Epithelial cell of esophagus (primary cell): ENCODE results near the gene CCDC60.
A peak's percentile ranks its signal among the peaks of the same experiment; 100 is the strongest.

Experiments used
- DNase-seq: peaks from one replicate; pipeline ENCODE4 v3.0.0; 2010; ENCODE audit warnings: low read depth
- H3K4me3 ChIP-seq: 2 replicates; pipeline ENCODE4 v1.5.1; 2011; ENCODE audit warnings: mild to moderate bottlenecking, low read length, control low read depth
- CTCF ChIP-seq: IDR thresholded peaks from 2 replicates; pipeline ENCODE4 v1.5.1; 2011; ENCODE audit warnings: low read depth, mild to moderate bottlenecking, low read length, control low read depth, inconsistent platforms; ENCODE audit not compliant: insufficient read depth; ENCODE audit errors: missing control alignments

Gene CCDC60

DNA sequence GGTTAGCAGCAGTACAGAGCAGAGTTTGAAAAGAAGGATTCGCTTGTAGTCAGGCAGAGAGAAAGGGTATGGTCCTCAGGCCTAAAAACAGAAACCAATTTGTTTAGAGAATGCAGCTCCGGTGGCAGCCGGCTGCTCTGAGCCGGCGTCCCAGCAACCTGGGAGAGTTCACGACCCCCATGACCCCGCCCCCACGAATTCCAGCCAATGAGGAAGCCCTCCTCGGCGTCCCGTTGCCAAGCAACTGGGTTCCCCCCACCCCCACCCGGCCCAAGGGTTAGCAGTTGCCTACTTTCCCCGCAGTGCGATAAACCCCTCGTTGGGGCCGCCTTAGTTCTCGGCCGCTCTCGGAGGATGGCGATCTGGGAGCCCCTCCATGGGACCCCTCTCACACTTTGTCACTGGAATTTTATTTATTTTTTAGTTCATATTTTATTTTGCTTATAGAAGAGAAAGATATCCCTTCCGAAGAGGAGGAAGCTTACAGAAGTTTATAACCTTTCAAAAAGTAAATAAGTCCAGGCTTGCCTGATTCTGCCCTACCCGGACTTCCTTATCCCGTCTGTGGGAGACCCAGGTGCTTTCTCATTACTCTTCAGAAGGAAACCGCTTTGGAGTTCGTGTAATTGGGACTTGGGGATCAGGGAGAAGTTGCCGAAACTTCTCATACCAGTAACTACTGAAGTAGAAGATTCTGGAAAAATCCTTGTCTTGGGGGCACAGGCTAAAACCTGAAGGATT is at the start of gene CCDC60:
CCDC60 (plus strand) TSS at position 300 of the 741 bp plus-strand sequence. CDS start 448 bp downstream, outside the sequence.
- H3K4me3 ChIP-seq: no peak within 1 kb of the TSS
- DNase-seq: peak; percentile 5
- no peak for TF ChIP-seq CTCF

DNA sequence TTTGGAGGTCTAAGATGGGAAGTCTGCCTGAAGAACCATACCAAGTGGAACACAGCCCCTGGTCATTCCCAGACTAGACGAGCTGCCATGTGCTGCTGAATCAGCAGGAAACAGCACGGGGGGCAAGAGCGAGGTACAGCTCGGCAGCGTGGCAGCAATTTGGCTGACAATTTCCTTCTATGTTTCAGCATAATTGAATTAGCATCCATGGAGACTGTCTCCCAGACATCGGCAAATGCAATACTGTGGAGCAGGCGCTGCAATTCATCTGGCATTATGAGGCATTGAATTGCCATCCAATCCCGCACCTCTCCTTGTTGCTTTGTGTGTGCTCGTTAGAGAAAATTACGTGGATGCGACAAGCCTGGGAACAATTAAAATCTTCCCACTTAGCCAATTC is 46.0 kb upstream of the CCDC60 start:
- TF ChIP-seq CTCF: no peak
- DNase-seq: no peak
- no peak overlapping the region for H3K4me3 ChIP-seq

DNA sequence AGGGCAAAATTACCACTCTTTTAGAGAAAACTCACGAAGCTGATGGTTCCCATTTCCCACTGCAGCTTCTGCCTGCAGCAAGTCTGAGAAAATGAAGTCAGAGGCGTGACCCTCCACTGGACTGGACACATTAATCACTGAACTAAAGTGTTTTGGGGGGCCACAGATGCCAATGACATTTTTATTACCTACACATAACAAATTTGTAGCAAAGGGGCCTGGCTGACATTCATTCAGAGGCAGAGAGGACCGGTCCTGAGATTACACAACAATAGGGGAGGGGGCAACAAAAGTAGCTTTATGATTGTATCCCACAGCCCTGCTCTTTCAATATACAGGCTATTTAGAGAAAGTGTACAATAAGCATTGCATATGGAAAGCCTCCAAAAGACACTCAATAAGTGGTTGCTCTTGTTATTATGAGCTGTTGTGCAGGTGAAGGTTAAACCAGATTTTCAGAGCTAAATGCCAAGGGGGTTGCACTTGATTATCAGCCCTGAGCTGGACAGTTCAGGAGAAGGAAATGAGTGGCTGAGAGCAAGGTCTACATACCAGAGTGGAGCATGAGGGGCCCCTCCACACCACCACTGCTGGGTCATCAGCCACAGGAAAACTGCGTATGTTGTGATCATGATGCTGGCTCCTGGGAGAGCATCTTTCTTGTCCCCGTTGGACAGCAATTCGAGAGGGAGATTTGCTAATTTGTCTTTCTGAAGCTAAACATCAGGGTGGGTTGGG is 41.5 kb upstream of the CCDC60 start:
- no peak overlapping the region for H3K4me3 ChIP-seq
- no peak for DNase-seq
- TF ChIP-seq CTCF: no peak

DNA sequence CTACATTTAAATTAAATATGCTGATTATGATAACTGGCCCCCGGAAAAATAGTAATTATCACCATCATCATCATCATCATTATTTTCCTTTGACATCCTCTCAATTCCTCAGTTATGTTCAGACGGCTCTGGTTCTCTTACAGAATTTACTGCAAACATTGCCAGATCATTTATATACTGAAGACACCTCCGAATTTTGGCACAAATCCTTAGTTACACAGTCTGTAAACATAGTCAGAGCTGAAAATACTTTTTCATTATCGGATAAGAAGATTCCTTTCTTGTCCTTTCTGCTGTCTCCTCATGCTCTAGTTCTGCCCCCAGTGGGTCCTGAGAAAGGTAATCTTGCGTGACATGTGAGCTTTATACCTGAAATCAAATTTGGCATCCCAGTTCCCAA is 40.3 kb upstream of the CCDC60 start:
- TF ChIP-seq CTCF: no peak
- H3K4me3 ChIP-seq: no peak overlapping the region
- DNase-seq: no peak

GRCh38 chr12:119296535-119296934 is 38.0 kb upstream of the CCDC60 start:
- no peak for TF ChIP-seq CTCF
- DNase-seq: no peak
- no peak overlapping the region for H3K4me3 ChIP-seq

- TF ChIP-seq CTCF: no peak
- no peak overlapping the region for H3K4me3 ChIP-seq
- DNase-seq: no peak
These were observed 35.4 kb upstream of the CCDC60 start for GRCh38 chr12:119299130-119299529.
